KMS-11 (cell line): ENCODE measurements around the gene ZBTB20.
A peak's percentile ranks its signal among the peaks of the same experiment; 100 is the strongest.
"Not testable (repeated sequence)": the region's sequence is repeated elsewhere in the genome, so short reads cannot be mapped to it uniquely, and the experiment has no call there.

Experiments used
- H2AFZ ChIP-seq: fragments of 200-600 bp; sonication (generic); 2 replicates; pipeline ENCODE4 v1.6.1; 2016; ENCODE audit warnings: antibody characterized with exemption, mixed run types, low read depth
- H3K27ac ChIP-seq: fragments of 200-600 bp; sonication (generic); 2 replicates; pipeline ENCODE4 v1.6.1; 2016; ENCODE audit warnings: mild to moderate bottlenecking, mixed run types
- H3K27me3 ChIP-seq: fragments of 200-600 bp; sonication (generic); 2 replicates; pipeline ENCODE4 v1.6.1; 2017; ENCODE audit warnings: mild to moderate bottlenecking, low read depth, mixed run types, moderate library complexity; ENCODE audit not compliant: insufficient read depth
- H3K36me3 ChIP-seq: fragments of 200-600 bp; sonication (generic); 2 replicates; pipeline ENCODE4 v1.6.1; 2017; ENCODE audit warnings: mild to moderate bottlenecking, mixed run types; ENCODE audit not compliant: insufficient read depth
- H3K4me1 ChIP-seq: fragments of 200-600 bp; sonication (generic); 2 replicates; pipeline ENCODE4 v1.6.1; 2016; ENCODE audit warnings: mild to moderate bottlenecking, low read depth, mixed run types; ENCODE audit not compliant: poor library complexity, severe bottlenecking
- H3K4me2 ChIP-seq: fragments of 200-600 bp; sonication (generic); 2 replicates; pipeline ENCODE4 v1.7.0; 2016; ENCODE audit warnings: mild to moderate bottlenecking, mixed run types
- H3K4me3 ChIP-seq: fragments of 200-600 bp; sonication (generic); IDR thresholded peaks from 2 replicates; pipeline ENCODE4 v1.6.1; 2017; ENCODE audit warnings: low read depth, low read length, mixed read lengths; ENCODE audit not compliant: insufficient read depth
- H3K79me2 ChIP-seq: fragments of 200-600 bp; sonication (generic); 2 replicates; pipeline ENCODE4 v1.6.1; 2016; ENCODE audit warnings: low read depth, mixed run types; ENCODE audit not compliant: insufficient read depth
- H3K9ac ChIP-seq: fragments of 200-600 bp; sonication (generic); 2 replicates; pipeline ENCODE4 v1.6.1; 2016; ENCODE audit warnings: mild to moderate bottlenecking, mixed run types
- H4K20me1 ChIP-seq: fragments of 200-600 bp; sonication (generic); 2 replicates; pipeline ENCODE4 v1.6.1; 2016; ENCODE audit warnings: mild to moderate bottlenecking, mixed run types; ENCODE audit not compliant: insufficient read depth
- TF ChIP-seq, protein P1 (sequence below): fragments of 200-600 bp; sonication (generic); conservative IDR thresholded peaks from 2 replicates; pipeline ENCODE4 v1.6.1; 2017; ENCODE audit warnings: low read depth, mild to moderate bottlenecking, antibody characterized with exemption, low read length, moderate library complexity, mixed read lengths

ZBTB20 gene

DNA sequence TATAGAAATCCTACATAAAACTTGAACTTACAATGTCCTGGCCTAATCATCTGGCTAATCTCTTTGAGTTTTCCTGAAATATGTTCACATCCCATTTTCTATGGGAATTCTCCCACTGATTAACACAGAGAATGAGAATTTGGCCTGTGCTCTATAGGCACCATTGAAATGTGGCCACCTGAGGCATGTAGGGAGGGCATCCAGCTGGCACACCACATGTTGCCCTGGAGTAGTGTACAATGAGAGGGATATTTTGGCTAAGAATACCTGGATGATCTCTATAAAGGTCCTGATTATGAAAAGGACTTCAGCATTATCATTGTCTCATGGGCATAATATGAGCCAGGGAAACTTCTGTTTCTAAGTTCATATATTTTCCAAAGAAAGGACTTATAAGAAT is 324.0 kb downstream of the ZBTB20 start:
- Histone ChIP-seq H3K27ac (no peak overlapping the region), H3K4me2 (no peak overlapping the region), H3K36me3 (no peaks in the 10 kb centered on the region), H4K20me1 (no peaks in the 10 kb centered on the region), H3K79me2 (no peaks in the 10 kb centered on the region), H3K9ac (no peak overlapping the region), H3K4me1 (no peaks in the 10 kb centered on the region), H3K4me3 (no peak overlapping the region), H3K27me3 (no peaks in the 10 kb centered on the region), H2AFZ (no peak overlapping the region)
- TF ChIP-seq, protein P1, sequence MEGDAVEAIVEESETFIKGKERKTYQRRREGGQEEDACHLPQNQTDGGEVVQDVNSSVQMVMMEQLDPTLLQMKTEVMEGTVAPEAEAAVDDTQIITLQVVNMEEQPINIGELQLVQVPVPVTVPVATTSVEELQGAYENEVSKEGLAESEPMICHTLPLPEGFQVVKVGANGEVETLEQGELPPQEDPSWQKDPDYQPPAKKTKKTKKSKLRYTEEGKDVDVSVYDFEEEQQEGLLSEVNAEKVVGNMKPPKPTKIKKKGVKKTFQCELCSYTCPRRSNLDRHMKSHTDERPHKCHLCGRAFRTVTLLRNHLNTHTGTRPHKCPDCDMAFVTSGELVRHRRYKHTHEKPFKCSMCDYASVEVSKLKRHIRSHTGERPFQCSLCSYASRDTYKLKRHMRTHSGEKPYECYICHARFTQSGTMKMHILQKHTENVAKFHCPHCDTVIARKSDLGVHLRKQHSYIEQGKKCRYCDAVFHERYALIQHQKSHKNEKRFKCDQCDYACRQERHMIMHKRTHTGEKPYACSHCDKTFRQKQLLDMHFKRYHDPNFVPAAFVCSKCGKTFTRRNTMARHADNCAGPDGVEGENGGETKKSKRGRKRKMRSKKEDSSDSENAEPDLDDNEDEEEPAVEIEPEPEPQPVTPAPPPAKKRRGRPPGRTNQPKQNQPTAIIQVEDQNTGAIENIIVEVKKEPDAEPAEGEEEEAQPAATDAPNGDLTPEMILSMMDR = no peak

GRCh38 chr3:114816052-114816451 is 331.0 kb downstream of the ZBTB20 start:
- Histone ChIP-seq H3K27ac (no peak overlapping the region), H2AFZ (no peak overlapping the region)
- TF ChIP-seq, protein P1 = no peak

GRCh38 chr3:114812541-114813238 is 334.4 kb downstream of the ZBTB20 start:
- not testable (repeated sequence) for H4K20me1 ChIP-seq, H3K79me2 ChIP-seq, H2AFZ ChIP-seq, H3K27ac ChIP-seq, H3K27me3 ChIP-seq, H3K4me3 ChIP-seq, H3K9ac ChIP-seq, H3K4me2 ChIP-seq, H3K36me3 ChIP-seq
- H3K4me1 ChIP-seq = peaks cover 14% of the 10 kb centered on the region

More at GRCh38 chr3:114816052-114816451, 331.0 kb downstream of the ZBTB20 start:
- Histone ChIP-seq H3K79me2 (no peaks in the 10 kb centered on the region), H3K27me3 (no peaks in the 10 kb centered on the region), H4K20me1 (no peaks in the 10 kb centered on the region), H3K36me3 (no peaks in the 10 kb centered on the region), H3K9ac (no peak overlapping the region), H3K4me3 (no peak overlapping the region), H3K4me1 (no peaks in the 10 kb centered on the region), H3K4me2 (no peak overlapping the region)

GRCh38 chr3:114809668-114810413 is 337.2 kb downstream of the ZBTB20 start:
- Histone ChIP-seq H3K4me3 (peak overlapping the region; percentile 48), H3K36me3 (no peaks in the 10 kb centered on the region), H3K9ac (no peak overlapping the region), H3K27ac (no peak overlapping the region; the same call in 1 of the 2 replicates), H3K4me2 (peak overlapping the region; percentile 51), H2AFZ (peak overlapping the region; percentile 8; the same call in 1 of the 2 replicates), H4K20me1 (no peaks in the 10 kb centered on the region), H3K27me3 (no peaks in the 10 kb centered on the region), H3K4me1 (peaks cover 14% of the 10 kb centered on the region), H3K79me2 (no peaks in the 10 kb centered on the region)
- TF ChIP-seq, protein P1 = no peak

GRCh38 chr3:114804099-114804498 is 343.0 kb downstream of the ZBTB20 start:
- Histone ChIP-seq H3K4me3 (no peak overlapping the region), H3K4me1 (peaks cover 3% of the 10 kb centered on the region), H3K36me3 (no peaks in the 10 kb centered on the region), H3K9ac (no peak overlapping the region), H4K20me1 (no peaks in the 10 kb centered on the region), H2AFZ (no peak overlapping the region), H3K79me2 (no peaks in the 10 kb centered on the region), H3K27me3 (no peaks in the 10 kb centered on the region), H3K27ac (no peak overlapping the region), H3K4me2 (no peak overlapping the region)
- TF ChIP-seq, protein P1 = no peak
